GM12878 (cell line): ENCODE results near the gene XCR1.

Experiments
- ATF3 ChIP-seq: IDR thresholded peaks from 2 replicates; pipeline ENCODE4 v1.6.1; 2011; ENCODE audit warnings: low read depth, mild to moderate bottlenecking, low read length, moderate library complexity, borderline replicate concordance; ENCODE audit errors: extremely low read depth
- CREB1 ChIP-seq: IDR thresholded peaks from 2 replicates; pipeline ENCODE4 v1.6.1; 2012; ENCODE audit warnings: low read depth, mild to moderate bottlenecking, inconsistent platforms
- CTCF ChIP-seq, 3 experiments: IDR thresholded peaks in 2 of 3; conservative IDR thresholded peaks in 1 of 3; 2 replicates each; pipeline ENCODE4 v1.5.1; 2011; ENCODE audit warnings: low read depth in 3 of 3, low read length in 3 of 3, mild to moderate bottlenecking in 3 of 3, control low read depth in 2 of 3, moderate library complexity in 2 of 3, inconsistent platforms in 1 of 3, mixed read lengths in 1 of 3; ENCODE audit not compliant: control insufficient read depth in 2 of 3, insufficient read depth in 1 of 3; ENCODE audit errors: extremely low read depth in 1 of 3
- EGR1 ChIP-seq, 2 experiments: IDR thresholded peaks; 1 replicate in 1 of 2; 2 replicates in 1 of 2; pipeline ENCODE4 v1.6.1; 2011 to 2012; ENCODE audit warnings: low read depth in 2 of 2, low read length in 2 of 2, borderline replicate concordance in 1 of 2, mild to moderate bottlenecking in 1 of 2, moderate library complexity in 1 of 2
- MAX ChIP-seq: IDR thresholded peaks from 2 replicates; pipeline ENCODE4 v1.6.1; 2012; ENCODE audit warnings: low read depth, low read length, improper control_type of control experiment
- SRF ChIP-seq, 2 experiments: IDR thresholded peaks; 2 replicates each; pipeline ENCODE4 v1.6.1; 2011; ENCODE audit warnings: low read depth in 2 of 2, low read length in 2 of 2, mild to moderate bottlenecking in 1 of 2, moderate library complexity in 1 of 2

- TF ChIP-seq CTCF (IDR thresholded peaks at IDR 0.05 in 2 of 3, conservative IDR thresholded peaks at IDR 0.05 in 1 of 3; ENCODE audit: control insufficient read depth in 2 of 3, extremely low read depth in 1 of 3, insufficient read depth in 1 of 3, low read depth in 3 of 3, low read length in 3 of 3) (no peak), CREB1 (no peak), EGR1 (IDR thresholded peaks at IDR 0.05; ENCODE audit: borderline replicate concordance in 1 of 2, low read depth in 2 of 2, low read length in 2 of 2) (no peak), ATF3 (no peak), SRF (IDR thresholded peaks at IDR 0.05; ENCODE audit: low read depth in 2 of 2, low read length in 2 of 2) (no peak), MAX (no peak)
Measured at GRCh38 chr3:46024131-46024530, 3.2 kb downstream of the XCR1 start.
